SH-SY5Y (cell line): ENCODE measurements around the gene AWAT2.

ENCODE experiments used
- GATA2 ChIP-seq: IDR thresholded peaks from 2 replicates; pipeline ENCODE4 v1.6.1; 2011; ENCODE audit warnings: mild to moderate bottlenecking, low read depth, low read length
- GATA3 ChIP-seq: IDR thresholded peaks from 2 replicates; pipeline ENCODE4 v1.6.1; 2011; ENCODE audit warnings: low read depth, mild to moderate bottlenecking, low read length, moderate library complexity

DNA sequence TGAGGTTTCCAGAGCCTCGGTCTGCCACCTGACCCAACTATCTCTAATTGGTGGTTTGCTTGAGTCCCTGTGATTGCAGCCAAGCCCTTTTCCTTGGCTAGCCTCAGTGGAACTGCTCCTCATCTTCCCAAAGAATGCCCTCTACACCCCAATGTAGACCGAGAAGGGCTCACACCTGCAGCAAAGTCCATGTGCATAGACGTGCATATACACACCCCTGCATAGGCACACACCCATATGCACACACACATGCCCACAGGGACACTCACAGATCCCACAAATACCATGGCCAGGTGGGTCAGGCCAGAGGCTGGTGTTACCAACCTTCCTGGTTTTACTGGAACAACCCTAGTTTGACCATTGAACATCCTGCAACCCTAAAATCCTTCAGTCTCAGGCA, 332 bp downstream of the AWAT2 start:
- TF ChIP-seq GATA3 (no peak), GATA2 (no peak)
